Sigmoid colon (tissue), 4 donors: ENCODE measurements around the gene PSD.

Experiments used
- CTCF ChIP-seq, 4 experiments: fragments of 450-650 bp in 3 of 4; fragments of 200-600 bp in 1 of 4; IDR thresholded peaks; one replicate each; pipeline ENCODE4 v1.5.1; 2016 to 2019; ENCODE audit warnings: antibody characterized with exemption in 4 of 4, mild to moderate bottlenecking in 3 of 4, moderate library complexity in 2 of 4
- EP300 ChIP-seq, 4 donors: sonication (generic); formaldehyde crosslinking; IDR thresholded peaks; one replicate each; pipeline ENCODE4 v1.6.1; 2017; ENCODE audit warnings: antibody characterized with exemption in 4 of 4
- POLR2A ChIP-seq, 2 donors: fragments of 450-650 bp; IDR thresholded peaks; one replicate each; pipeline ENCODE4 v1.6.1; 2016; ENCODE audit warnings: antibody characterized with exemption in 2 of 2, mild to moderate bottlenecking in 2 of 2, moderate library complexity in 2 of 2
- POLR2AphosphoS5 ChIP-seq, 4 donors: sonication (generic); formaldehyde crosslinking; IDR thresholded peaks; one replicate each; pipeline ENCODE4 v1.6.1; 2017; ENCODE audit warnings: antibody characterized with exemption in 4 of 4

- TF ChIP-seq POLR2AphosphoS5 (IDR thresholded peaks at IDR 0.05): no peak
- TF ChIP-seq CTCF (IDR thresholded peaks at IDR 0.05): no peak
- no peak for TF ChIP-seq POLR2A (IDR thresholded peaks at IDR 0.05)
- TF ChIP-seq EP300 (IDR thresholded peaks at IDR 0.05): no peak
These were observed 48.7 kb upstream of the PSD start for GRCh38 chr10:102467318-102467717.
